Spleen (tissue), 11 donors: Measurements from ENCODE around the gene RBMS3. TPM values are rescaled to one million over a fixed set of nuclear protein-coding genes. Genes with fewer than 3 reads are reported as not detected.
A peak's percentile ranks its signal among the peaks of the same experiment; 100 is the strongest.
"Not testable (repeated sequence)": the region's sequence is repeated elsewhere in the genome, so short reads cannot be mapped to it uniquely, and the experiment has no call there.

ENCODE experiments used
- DNase-seq: peaks from one replicate; pipeline ENCODE4 v3.0.0-alpha.2; 2020
- H3K27ac ChIP-seq, 8 donors: fragments of 200-600 bp; sonication (generic) in 7 of 8; 1 replicate in 4 of 8; 2 replicates in 4 of 8; pipeline versions ENCODE4 v1.5.0 to v1.8.0; 2016 to 2021; ENCODE audit warnings: inconsistent platforms in 4 of 8, mild to moderate bottlenecking in 4 of 8, moderate library complexity in 1 of 8
- H3K27me3 ChIP-seq, 7 donors: fragments of 200-600 bp; sonication (generic) in 6 of 7; replicated peaks in 1 of 7; 1 replicate in 4 of 7; 2 replicates in 3 of 7; pipeline versions ENCODE4 v1.5.0 to v1.8.0; 2016 to 2021; ENCODE audit warnings: inconsistent platforms in 3 of 7, mild to moderate bottlenecking in 1 of 7
- H3K36me3 ChIP-seq, 6 donors: fragments of 200-600 bp; sonication (generic) in 5 of 6; 1 replicate in 4 of 6; 2 replicates in 2 of 6; pipeline versions ENCODE4 v1.5.0 to v1.8.0; 2016 to 2021; ENCODE audit warnings: inconsistent platforms in 2 of 6
- H3K4me1 ChIP-seq, 6 donors: fragments of 200-600 bp; sonication (generic) in 5 of 6; 1 replicate in 3 of 6; 2 replicates in 3 of 6; pipeline versions ENCODE4 v1.5.0 to v1.8.0; 2016 to 2021; ENCODE audit warnings: inconsistent platforms in 3 of 6
- H3K4me3 ChIP-seq, 8 donors: fragments of 200-600 bp; sonication (generic) in 7 of 8; 1 replicate in 4 of 8; 2 replicates in 4 of 8; pipeline versions ENCODE4 v1.5.0 to v1.8.0; 2016 to 2021; ENCODE audit warnings: inconsistent platforms in 4 of 8, mild to moderate bottlenecking in 4 of 8, moderate library complexity in 2 of 8
- H3K9me3 ChIP-seq, 8 donors: fragments of 200-600 bp; sonication (generic) in 7 of 8; 1 replicate in 4 of 8; 2 replicates in 4 of 8; pipeline versions ENCODE4 v1.5.0 to v1.8.0; 2016 to 2021; ENCODE audit warnings: inconsistent platforms in 4 of 8
- POLR2A ChIP-seq, 3 donors: fragments of 450-650 bp; IDR thresholded peaks; one replicate each; pipeline ENCODE4 v1.5.1; 2017; ENCODE audit warnings: antibody characterized with exemption in 3 of 3, mild to moderate bottlenecking in 1 of 3
- POLR2AphosphoS5 ChIP-seq, 3 donors: sonication (generic); formaldehyde crosslinking; IDR thresholded peaks; one replicate each; pipeline ENCODE4 v1.5.1; 2017; ENCODE audit warnings: antibody characterized with exemption in 3 of 3
- WGBS, 5 donors: extraction: QIAGEN DNeasy Blood & Tissue Kit in 3 of 5; methylation state at CpG; one replicate each; pipeline versions ENCODE4 v1.1.5 to v1.1.7; 2013 to 2018; 5-methylcytosine and 5-hydroxymethylcytosine counted together
- intact Hi-C: fragments of 100-400 bp; cut with DNase I; formaldehyde crosslinking; loops from one replicate; pipeline ENCODE4 v1.15.0; 2023; ENCODE audit warnings: low total_unique reads
- polyA plus RNA-seq, 3 donors: library from polyadenylated mRNA; stranded (reverse); fragments of 200-250 nt; gene quantifications; one replicate each; pipeline ENCODE4 v1.2.1, GENCODE V29; 2013
- total RNA-seq, 7 donors: library from RNA; depleted of rRNA in 3 of 7; stranded (reverse); fragments of >200 nt in 3 of 7; fragmentation: NEBNext Ultra II Directional in 4 of 7; extraction: Animal tissue kit (Norgen Biotek cat#: 25700) in 4 of 7; gene quantifications; one replicate each; pipeline versions ENCODE4 v1.1.0 to v1.2.1, GENCODE V29; 2016 to 2021
- TF ChIP-seq, protein P1 (sequence below), 11 experiments: fragments of 200-600 bp in 7 of 11; fragments of 450-650 bp in 4 of 11; sonication (generic) in 4 of 11; IDR thresholded peaks in 8 of 11; conservative IDR thresholded peaks in 3 of 11; 1 replicate in 7 of 11; 2 replicates in 4 of 11; pipeline versions ENCODE4 v1.4.0 to v1.8.0; 2016 to 2021; ENCODE audit warnings: antibody characterized with exemption in 11 of 11, inconsistent platforms in 4 of 11, mild to moderate bottlenecking in 1 of 11
- donor health status: healthy with polysubstance abuse.
- donor health status: DM: no; HTN: no; CAD: no; lungs with moderate emphysema.
- donor health status: DM: no; HTN: no; CAD: no.
- donor health status: Bipolar disorder and iron deficiency.
- donor health status: healthy.
- donor health status: DM: no; HTN: no; CAD: no.
- donor health status: DM: yes; HTN: yes; CAD: no.

RBMS3 gene
- total and polyA plus RNA-seq, 10 donors = 2.6 to 81.9 (median 52.5) TPM

DNA sequence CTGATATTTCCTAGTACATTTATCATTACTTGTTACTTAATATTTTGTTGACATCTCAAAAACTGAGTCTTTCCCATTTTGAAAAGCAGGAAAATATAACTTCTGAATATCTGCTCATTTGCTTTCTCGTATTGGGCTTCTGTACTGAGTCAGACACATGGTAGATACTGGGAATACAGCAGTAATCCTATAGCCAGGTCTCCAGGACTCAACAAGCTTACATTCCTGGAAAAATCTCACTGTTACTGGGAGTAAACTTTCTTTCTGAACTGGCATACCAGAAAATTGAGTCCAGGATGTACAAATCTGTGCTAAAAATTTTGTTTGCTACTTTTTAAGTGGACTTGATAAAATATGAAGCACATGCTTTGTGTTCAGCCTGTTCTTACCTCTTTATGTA, 240.4 kb downstream of the RBMS3 start:
- H3K4me1 ChIP-seq = peaks cover 3 to 49% (median 11%) of the 10 kb centered on the region in 6 donors
- TF ChIP-seq POLR2AphosphoS5 (IDR thresholded peaks at IDR 0.05) (no peak), POLR2A (IDR thresholded peaks at IDR 0.05) (no peak)
- TF ChIP-seq, protein P1, sequence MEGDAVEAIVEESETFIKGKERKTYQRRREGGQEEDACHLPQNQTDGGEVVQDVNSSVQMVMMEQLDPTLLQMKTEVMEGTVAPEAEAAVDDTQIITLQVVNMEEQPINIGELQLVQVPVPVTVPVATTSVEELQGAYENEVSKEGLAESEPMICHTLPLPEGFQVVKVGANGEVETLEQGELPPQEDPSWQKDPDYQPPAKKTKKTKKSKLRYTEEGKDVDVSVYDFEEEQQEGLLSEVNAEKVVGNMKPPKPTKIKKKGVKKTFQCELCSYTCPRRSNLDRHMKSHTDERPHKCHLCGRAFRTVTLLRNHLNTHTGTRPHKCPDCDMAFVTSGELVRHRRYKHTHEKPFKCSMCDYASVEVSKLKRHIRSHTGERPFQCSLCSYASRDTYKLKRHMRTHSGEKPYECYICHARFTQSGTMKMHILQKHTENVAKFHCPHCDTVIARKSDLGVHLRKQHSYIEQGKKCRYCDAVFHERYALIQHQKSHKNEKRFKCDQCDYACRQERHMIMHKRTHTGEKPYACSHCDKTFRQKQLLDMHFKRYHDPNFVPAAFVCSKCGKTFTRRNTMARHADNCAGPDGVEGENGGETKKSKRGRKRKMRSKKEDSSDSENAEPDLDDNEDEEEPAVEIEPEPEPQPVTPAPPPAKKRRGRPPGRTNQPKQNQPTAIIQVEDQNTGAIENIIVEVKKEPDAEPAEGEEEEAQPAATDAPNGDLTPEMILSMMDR (IDR thresholded peaks at IDR 0.05 in 8 of 11, conservative IDR thresholded peaks at IDR 0.05 in 3 of 11) = no peak
- no peak for DNase-seq
- no peaks in the 10 kb centered on the region for H3K9me3 ChIP-seq
- WGBS, 5 donors = 73 to 98% (median 84%) methylated on average over 1 of the region's 1 CpG
- H3K36me3 ChIP-seq = no peaks in the 10 kb centered on the region
- peak overlapping the region in 5 of 8 donors; percentile 21 to 48 (median 40) for H3K27ac ChIP-seq
- H3K27me3 ChIP-seq = no peaks in the 10 kb centered on the region
- intact Hi-C loops = no loop called here
- no peak overlapping the region for H3K4me3 ChIP-seq

- no peaks in the 10 kb centered on the region for H3K9me3 ChIP-seq
- peaks cover 6 to 50% (median 13%) of the 10 kb centered on the region in 6 donors for H3K4me1 ChIP-seq
- peak overlapping the region in 5 of 8 donors; percentile 21 to 62 (median 49) for H3K27ac ChIP-seq
- H3K4me3 ChIP-seq = no peak overlapping the region
- no peak for DNase-seq
- no peaks in the 10 kb centered on the region for H3K36me3 ChIP-seq
- intact Hi-C loops = no loop called here
- TF ChIP-seq, protein P1 (IDR thresholded peaks at IDR 0.05 in 8 of 11, conservative IDR thresholded peaks at IDR 0.05 in 3 of 11) = no peak
- TF ChIP-seq POLR2AphosphoS5 (IDR thresholded peaks at IDR 0.05) (no peak), POLR2A (IDR thresholded peaks at IDR 0.05) (no peak)
- WGBS, 5 donors = 64 to 83% (median 74%) methylated on average over 2 of the region's 2 CpGs
- no peaks in the 10 kb centered on the region for H3K27me3 ChIP-seq
Observed at GRCh38 chr3:29521751-29522150, 240.9 kb downstream of the RBMS3 start.

GRCh38 chr3:29524433-29524832, 243.6 kb downstream of the RBMS3 start:
- H3K27me3 ChIP-seq, H3K9me3 ChIP-seq, intact Hi-C loops, H3K36me3 ChIP-seq, DNase-seq, H3K4me3 ChIP-seq: not testable (repeated sequence)
- 89 to 93% (median 90%) methylated on average over 10 of the region's 10 CpGs for WGBS, 5 donors
- peak overlapping the region in 6 of 8 donors; percentile 58 to 81 (median 68) for H3K27ac ChIP-seq
- H3K4me1 ChIP-seq = peaks cover 7 to 55% (median 19%) of the 10 kb centered on the region in 6 donors

GRCh38 chr3:29525254-29525881, 244.5 kb downstream of the RBMS3 start:
- H3K4me1 ChIP-seq = peaks cover 7 to 52% (median 19%) of the 10 kb centered on the region in 6 donors
- H3K27me3 ChIP-seq = no peaks in the 10 kb centered on the region
- intact Hi-C loops = no loop called here

More at GRCh38 chr3:29525254-29525881, 244.5 kb downstream of the RBMS3 start:
- no peak overlapping the region for H3K4me3 ChIP-seq
- DNase-seq = no peak
- WGBS, 5 donors = 34 to 65% (median 46%) methylated on average over 1 of the region's 1 CpG
- no peaks in the 10 kb centered on the region for H3K36me3 ChIP-seq
- peak overlapping the region in 7 of 8 donors; percentile 58 to 81 (median 68) for H3K27ac ChIP-seq
- no peaks in the 10 kb centered on the region for H3K9me3 ChIP-seq
- TF ChIP-seq, protein P1 (IDR thresholded peaks at IDR 0.05 in 8 of 11, conservative IDR thresholded peaks at IDR 0.05 in 3 of 11) = no peak
- TF ChIP-seq POLR2AphosphoS5 (IDR thresholded peaks at IDR 0.05) = peak in 1 of 3 donors; percentile 87
